ENCODE results near the gene IP6K3.

Gene IP6K3

DNA sequence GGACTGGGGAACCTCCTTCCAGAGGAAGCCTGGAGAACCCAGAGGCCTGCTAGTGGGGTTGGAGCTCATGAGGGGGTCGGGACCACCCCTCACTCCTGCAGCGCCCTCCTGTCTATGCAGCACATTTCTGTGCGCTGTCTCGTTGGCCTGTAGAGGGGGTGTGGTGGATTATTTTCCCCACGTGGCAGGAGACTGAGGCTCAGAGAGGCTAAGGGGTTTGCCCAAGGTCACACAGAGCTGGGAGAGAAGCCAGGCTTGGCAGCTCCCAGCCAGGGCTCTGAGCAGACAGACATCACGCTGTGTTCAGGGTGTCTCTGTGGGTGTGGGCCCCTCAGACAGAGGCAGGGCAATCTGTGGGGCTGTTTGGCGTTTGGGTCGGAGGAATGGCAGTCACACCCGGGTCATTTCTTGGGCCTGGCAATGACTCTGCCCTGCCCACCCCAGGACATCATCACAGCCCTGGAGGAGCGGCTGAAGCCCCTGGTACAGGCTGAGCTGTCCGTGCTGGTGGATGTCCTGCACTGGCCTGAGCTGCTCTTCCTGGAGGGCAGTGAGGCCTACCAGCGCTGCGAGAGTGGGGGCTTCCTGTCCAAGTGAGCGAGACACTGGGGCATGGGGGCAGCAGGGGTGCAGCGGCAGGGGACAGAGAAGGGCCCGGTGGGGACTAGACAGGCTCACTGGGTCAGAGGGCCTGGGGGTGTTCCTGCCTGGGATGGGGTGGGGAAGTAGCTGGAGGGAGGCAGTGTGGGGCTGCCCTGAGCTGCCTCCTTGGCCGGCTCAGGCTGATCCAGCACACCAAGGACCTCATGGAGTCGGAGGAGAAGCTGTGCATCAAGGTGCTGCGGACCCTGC is 62.9 kb downstream of the IP6K3 start:
- DNase-seq (ENCODE audit: extremely low read depth, low read depth): no peak
- TF ChIP-seq, protein P1, sequence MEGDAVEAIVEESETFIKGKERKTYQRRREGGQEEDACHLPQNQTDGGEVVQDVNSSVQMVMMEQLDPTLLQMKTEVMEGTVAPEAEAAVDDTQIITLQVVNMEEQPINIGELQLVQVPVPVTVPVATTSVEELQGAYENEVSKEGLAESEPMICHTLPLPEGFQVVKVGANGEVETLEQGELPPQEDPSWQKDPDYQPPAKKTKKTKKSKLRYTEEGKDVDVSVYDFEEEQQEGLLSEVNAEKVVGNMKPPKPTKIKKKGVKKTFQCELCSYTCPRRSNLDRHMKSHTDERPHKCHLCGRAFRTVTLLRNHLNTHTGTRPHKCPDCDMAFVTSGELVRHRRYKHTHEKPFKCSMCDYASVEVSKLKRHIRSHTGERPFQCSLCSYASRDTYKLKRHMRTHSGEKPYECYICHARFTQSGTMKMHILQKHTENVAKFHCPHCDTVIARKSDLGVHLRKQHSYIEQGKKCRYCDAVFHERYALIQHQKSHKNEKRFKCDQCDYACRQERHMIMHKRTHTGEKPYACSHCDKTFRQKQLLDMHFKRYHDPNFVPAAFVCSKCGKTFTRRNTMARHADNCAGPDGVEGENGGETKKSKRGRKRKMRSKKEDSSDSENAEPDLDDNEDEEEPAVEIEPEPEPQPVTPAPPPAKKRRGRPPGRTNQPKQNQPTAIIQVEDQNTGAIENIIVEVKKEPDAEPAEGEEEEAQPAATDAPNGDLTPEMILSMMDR (IDR thresholded peaks at IDR 0.05; ENCODE audit: low read depth, low read length, missing control alignments): no peak
- H3K4me3 ChIP-seq (replicated peaks; ENCODE audit: low read depth, low read length): no peak overlapping the region

DNA sequence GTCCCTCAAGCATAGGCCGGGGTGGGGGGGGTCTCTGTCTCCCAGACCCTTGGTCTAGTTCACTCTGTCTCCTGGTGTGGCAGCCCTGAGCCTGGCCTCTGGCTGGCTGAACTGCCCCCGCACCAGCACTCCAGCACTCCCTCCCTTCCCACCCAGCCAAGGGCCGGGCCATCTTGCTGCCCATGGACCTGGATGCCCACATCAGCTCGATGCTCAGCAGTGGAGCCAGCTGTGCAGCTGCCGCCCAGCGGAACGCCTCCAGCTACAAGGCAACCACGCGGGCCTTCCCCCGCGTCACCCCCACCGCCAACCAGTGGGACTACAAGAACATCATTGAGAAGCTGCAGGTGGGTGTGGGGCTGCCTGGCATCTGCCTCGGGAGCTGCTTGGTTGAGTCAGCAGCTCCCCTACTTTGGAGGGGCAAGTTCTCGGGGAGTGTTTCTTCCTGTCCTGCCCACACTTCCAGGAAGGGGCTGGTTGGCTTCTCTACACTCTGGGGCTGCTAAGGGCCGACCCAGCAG is 63.6 kb downstream of the IP6K3 start:
- no peak for DNase-seq (ENCODE audit: extremely low read depth, low read depth)
- TF ChIP-seq, protein P1 (IDR thresholded peaks at IDR 0.05; ENCODE audit: low read depth, low read length, missing control alignments): no peak
- H3K4me3 ChIP-seq (replicated peaks; ENCODE audit: low read depth, low read length): no peak overlapping the region

DNA sequence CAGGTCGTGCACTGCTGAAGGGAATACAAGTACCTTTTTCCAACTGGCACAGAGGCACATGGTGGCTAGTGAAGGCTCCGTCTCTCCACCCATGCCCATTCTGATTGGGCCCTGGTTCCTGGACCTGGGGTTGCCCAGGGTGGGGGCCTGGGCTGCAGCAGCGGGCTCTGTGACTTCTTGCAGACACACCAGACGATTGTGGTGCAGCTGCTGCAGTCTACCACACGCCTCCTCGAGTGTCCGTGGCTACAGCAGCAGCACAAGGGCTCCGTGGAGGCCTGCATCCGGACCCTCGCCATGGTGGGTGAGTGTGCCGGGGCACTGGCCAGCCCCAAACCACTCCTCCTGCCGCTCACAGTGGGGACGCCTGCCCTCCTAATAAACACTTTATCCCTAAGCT is 64.4 kb downstream of the IP6K3 start:
- DNase-seq (ENCODE audit: extremely low read depth, low read depth): no peak
- TF ChIP-seq, protein P1 (IDR thresholded peaks at IDR 0.05; ENCODE audit: low read depth, low read length, missing control alignments): no peak

DNA sequence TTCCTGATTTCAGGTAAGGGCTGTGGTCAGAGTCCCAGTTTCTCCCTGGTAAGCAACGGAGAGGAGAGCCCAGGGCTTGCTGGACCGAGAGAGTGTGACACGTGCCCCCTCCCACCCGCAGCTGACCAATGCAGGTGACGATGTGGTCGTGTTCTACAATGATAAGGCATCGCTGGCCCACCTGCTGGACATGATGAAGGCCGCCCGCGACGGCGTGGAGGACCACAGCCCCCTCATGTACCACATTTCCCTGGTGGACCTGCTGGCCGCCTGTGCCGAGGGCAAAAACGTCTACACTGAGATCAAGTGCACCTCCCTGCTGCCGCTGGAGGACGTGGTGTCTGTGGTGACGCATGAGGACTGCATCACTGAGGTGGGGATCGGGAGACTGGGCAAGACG is 66.9 kb downstream of the IP6K3 start:
- no peak overlapping the region for H3K4me3 ChIP-seq (replicated peaks; ENCODE audit: low read depth, low read length)
- DNase-seq (ENCODE audit: extremely low read depth, low read depth): no peak
- TF ChIP-seq, protein P1 (IDR thresholded peaks at IDR 0.05; ENCODE audit: low read depth, low read length, missing control alignments): no peak

More for the DNA sequence above, 64.4 kb downstream of the IP6K3 start:
- H3K4me3 ChIP-seq (replicated peaks; ENCODE audit: low read depth, low read length): no peak overlapping the region

DNA sequence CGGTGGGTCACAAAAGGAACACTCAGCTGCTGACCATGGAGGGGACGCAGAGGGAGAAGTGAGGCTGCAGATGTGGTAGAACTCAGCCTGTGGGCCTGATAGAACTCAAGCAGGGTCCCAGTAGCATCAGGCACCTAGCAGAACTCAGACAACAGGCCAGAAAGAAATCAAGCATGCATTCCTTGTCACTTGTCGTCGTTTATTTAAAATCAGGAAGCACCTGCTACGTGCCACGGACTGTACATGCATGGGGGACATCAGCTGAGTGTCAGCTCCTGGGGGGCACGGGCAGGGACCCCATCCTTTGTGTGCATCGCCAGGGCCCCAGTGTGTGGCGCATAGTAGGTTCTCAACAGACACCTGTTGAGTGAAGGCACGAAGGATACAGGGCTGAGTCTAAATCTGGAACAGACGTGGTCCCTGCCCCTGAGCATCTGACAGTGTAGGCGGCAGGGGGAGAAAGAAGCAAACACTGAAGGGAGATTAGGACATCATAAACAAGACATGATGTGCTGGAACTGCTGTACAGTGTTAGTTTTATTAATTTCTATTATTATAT is 67.7 kb downstream of the IP6K3 start:
- H3K4me3 ChIP-seq (replicated peaks; ENCODE audit: low read depth, low read length): no peak overlapping the region
- no peak for DNase-seq (ENCODE audit: extremely low read depth, low read depth)
- TF ChIP-seq, protein P1 (IDR thresholded peaks at IDR 0.05; ENCODE audit: low read depth, low read length, missing control alignments): no peak

DNA sequence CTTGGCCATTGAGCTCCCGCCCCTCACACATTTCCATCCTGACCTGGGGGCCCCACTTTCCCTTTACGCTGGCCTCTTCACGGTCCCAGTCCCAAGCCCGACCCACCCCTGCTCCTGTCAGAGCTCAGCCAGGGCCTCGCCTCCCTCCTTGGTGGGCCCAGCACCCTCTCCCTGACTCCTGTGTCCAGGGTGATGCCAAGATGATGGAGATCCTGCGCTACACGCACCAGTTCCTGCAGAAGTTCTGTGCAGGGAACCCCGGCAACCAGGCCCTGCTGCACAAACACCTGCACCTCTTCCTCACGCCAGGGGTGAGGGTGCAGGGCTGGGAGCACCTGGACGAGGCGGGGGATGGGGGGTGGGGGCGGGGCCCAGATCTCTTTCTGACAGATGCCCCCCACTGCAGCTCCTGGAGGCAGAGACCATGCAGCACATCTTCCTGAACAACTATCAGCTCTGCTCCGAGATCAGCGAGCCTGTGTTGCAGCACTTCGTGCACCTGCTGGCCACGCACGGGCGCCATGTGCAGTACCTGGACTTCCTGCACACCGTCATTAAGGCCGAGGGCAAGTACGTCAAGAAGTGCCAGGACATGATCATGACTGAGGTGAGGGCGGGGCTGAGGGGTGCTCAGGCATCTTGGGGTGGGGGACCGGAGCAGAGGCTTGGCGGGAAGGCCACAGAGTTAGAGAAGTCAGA is 68.3 kb downstream of the IP6K3 start:
- TF ChIP-seq, protein P1 (IDR thresholded peaks at IDR 0.05; ENCODE audit: low read depth, low read length, missing control alignments): no peak
- DNase-seq (ENCODE audit: extremely low read depth, low read depth): no peak
- H3K4me3 ChIP-seq (replicated peaks; ENCODE audit: low read depth, low read length): no peak overlapping the region

Measured in HFF-Myc (cell line).